ENCODE results near the gene SLC1A7. TPM values are rescaled to one million over a fixed set of nuclear protein-coding genes. Genes with fewer than 3 reads are reported as not detected.

SLC1A7 gene
- total RNA-seq (ENCODE audit: low replicate concordance), result not detected in 2 replicates

GRCh38 chr1:53142226-53142853 lies at the start of gene SLC1A7:
Gene SLC1A7 (minus strand): TSS chr1:53142638. CDS start chr1:53142449, 189 bp downstream.
- Histone ChIP-seq H3K27me3 (no peaks in the 10 kb centered on the region), H3K27ac (no peak within 1 kb of the TSS), H3K4me1 (peaks cover 13% of the 10 kb centered on the region), H3K36me3 (peaks cover 3% of the 10 kb centered on the region), H4K20me1 (ENCODE audit: low read depth) (no peaks in the 10 kb centered on the region), H3K4me2 (no peak within 1 kb of the TSS), H2AFZ (replicated peaks) (no peak within 1 kb of the TSS), H3K9ac (no peak within 1 kb of the TSS), H3K9me3 (ENCODE audit: low read depth) (no peaks in the 10 kb centered on the region), H3K4me3 (no peak within 1 kb of the TSS), H3F3A (ENCODE audit: low read depth) (no peaks in the 10 kb centered on the region), H3K79me2 (ENCODE audit: low read depth) (no peaks in the 10 kb centered on the region)
- no peak for TF ChIP-seq EZH2phosphoT487 (IDR thresholded peaks at IDR 0.05)
- TF ChIP-seq CTCF (IDR thresholded peaks at IDR 0.05), result no peak
- no peak for TF ChIP-seq EZH2 (IDR thresholded peaks at IDR 0.05)
- Mint-ChIP-seq H3K27me3 (ENCODE audit: insufficient read depth, low read depth) (peaks cover 6% of the 10 kb centered on the region), H3K36me3 (no peaks in the 10 kb centered on the region), H3K4me3 (no peak within 1 kb of the TSS), H3K27ac (peak within 1 kb of the TSS; percentile 35), H3K9me3 (peaks cover 11% of the 10 kb centered on the region), H3K4me1 (peaks cover 29% of the 10 kb centered on the region)
- DNase-seq (ENCODE audit: low spot score), result peak; percentile 37

DNA sequence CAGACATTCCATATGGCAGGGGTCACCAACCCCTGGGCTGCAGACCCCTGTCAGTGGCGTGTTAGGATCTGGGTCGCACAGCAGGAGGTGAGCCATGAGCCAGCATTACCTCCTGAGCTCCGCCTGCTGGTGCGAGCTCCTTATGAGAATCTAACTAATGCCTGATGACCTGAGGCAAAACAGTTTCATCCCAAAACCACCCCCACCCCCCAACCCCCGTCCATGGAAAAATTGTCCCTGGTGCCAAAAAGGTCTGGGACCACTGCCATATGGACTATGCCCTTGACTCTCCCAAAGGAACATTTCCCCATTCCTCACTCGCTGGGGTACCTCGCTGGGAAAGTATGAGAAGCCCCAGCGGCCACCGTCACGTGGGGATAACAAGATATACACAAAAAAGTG lies 47.8 kb upstream of the SLC1A7 start:
- H4K20me1 ChIP-seq (ENCODE audit: low read depth), result no peaks in the 10 kb centered on the region

GRCh38 chr1:53189061-53189460 lies 46.6 kb upstream of the SLC1A7 start:
- no peak for DNase-seq (ENCODE audit: low spot score)
- H3K79me2 ChIP-seq (ENCODE audit: low read depth), result no peaks in the 10 kb centered on the region
- H3K9me3 ChIP-seq (ENCODE audit: low read depth), result no peaks in the 10 kb centered on the region
- no peak overlapping the region for H3K27ac ChIP-seq
- H3F3A ChIP-seq (ENCODE audit: low read depth), result no peaks in the 10 kb centered on the region
- Mint-ChIP-seq H3K9me3 (peaks cover 2% of the 10 kb centered on the region), H3K4me1 (peaks cover 5% of the 10 kb centered on the region), H3K36me3 (no peaks in the 10 kb centered on the region), H3K27ac (no peak overlapping the region), H3K27me3 (ENCODE audit: insufficient read depth, low read depth) (peaks cover 2% of the 10 kb centered on the region), H3K4me3 (no peak overlapping the region)
- H3K36me3 ChIP-seq, result no peaks in the 10 kb centered on the region
- no peak overlapping the region for H2AFZ ChIP-seq (replicated peaks)
- H4K20me1 ChIP-seq (ENCODE audit: low read depth), result no peaks in the 10 kb centered on the region
- no peak overlapping the region for H3K4me3 ChIP-seq
- TF ChIP-seq EZH2phosphoT487 (IDR thresholded peaks at IDR 0.05), result no peak
- no peak for TF ChIP-seq EZH2 (IDR thresholded peaks at IDR 0.05)
- no peak for TF ChIP-seq CTCF (IDR thresholded peaks at IDR 0.05)
- H3K27me3 ChIP-seq, result no peaks in the 10 kb centered on the region
- H3K9ac ChIP-seq, result no peak overlapping the region
- H3K4me2 ChIP-seq, result no peak overlapping the region
- no peaks in the 10 kb centered on the region for H3K4me1 ChIP-seq

More for the DNA sequence above, 47.8 kb upstream of the SLC1A7 start:
- Histone ChIP-seq H3F3A (ENCODE audit: low read depth) (no peaks in the 10 kb centered on the region), H3K27me3 (no peaks in the 10 kb centered on the region), H3K9ac (no peak overlapping the region), H3K4me1 (no peaks in the 10 kb centered on the region), H3K79me2 (ENCODE audit: low read depth) (no peaks in the 10 kb centered on the region), H2AFZ (replicated peaks) (no peak overlapping the region), H3K27ac (no peak overlapping the region), H3K9me3 (ENCODE audit: low read depth) (no peaks in the 10 kb centered on the region), H3K4me3 (no peak overlapping the region), H3K4me2 (no peak overlapping the region), H3K36me3 (no peaks in the 10 kb centered on the region)
- Mint-ChIP-seq H3K27ac (peak overlapping the region; percentile 89), H3K36me3 (no peaks in the 10 kb centered on the region), H3K4me1 (peaks cover 5% of the 10 kb centered on the region), H3K27me3 (ENCODE audit: insufficient read depth, low read depth) (peaks cover 2% of the 10 kb centered on the region), H3K4me3 (no peak overlapping the region), H3K9me3 (peaks cover 2% of the 10 kb centered on the region)
- peak; percentile 41 for DNase-seq (ENCODE audit: low spot score)
- TF ChIP-seq CTCF (IDR thresholded peaks at IDR 0.05) (no peak), EZH2phosphoT487 (IDR thresholded peaks at IDR 0.05) (no peak), EZH2 (IDR thresholded peaks at IDR 0.05) (no peak)

Data from neural progenitor cell (in vitro differentiated cells).